DMS53 treated with DMSO at 0.1 percent for 48 hours (cell line): Measurements from ENCODE around the gene HSDL2.
"Not testable (repeated sequence)": the region's sequence is repeated elsewhere in the genome, so short reads cannot be mapped to it uniquely, and the experiment has no call there.

ENCODE experiments used
- DNase-seq: peaks from one replicate; lab custom pipeline; 2025; ENCODE audit not compliant: unreplicated experiment; lab: John Stamatoyannopoulos, UW

Gene HSDL2

GRCh38 chr9:112365257-112365656 is 14.7 kb upstream of the HSDL2 start:
- DNase-seq = not testable (repeated sequence)

DNA sequence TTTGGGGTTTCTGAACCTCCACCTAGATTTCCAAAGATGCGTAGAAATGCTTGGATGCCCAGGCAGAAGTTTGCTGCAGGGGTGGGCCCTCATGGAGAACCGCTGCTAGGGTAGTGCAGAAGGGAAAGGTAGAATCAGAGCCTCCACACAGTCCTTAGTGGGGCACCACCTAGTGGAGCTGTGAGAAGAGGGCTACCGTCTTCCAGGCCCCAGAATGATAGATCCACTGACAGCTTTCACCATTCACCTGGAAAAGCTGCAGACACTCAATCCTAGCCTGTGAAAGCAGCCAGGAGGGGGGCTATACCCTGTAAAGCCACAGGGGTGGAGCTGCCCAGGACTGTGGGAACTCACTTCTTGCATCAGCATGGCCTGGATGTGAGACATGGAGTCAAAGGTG is 13.3 kb upstream of the HSDL2 start:
- DNase-seq = no peak

DNA sequence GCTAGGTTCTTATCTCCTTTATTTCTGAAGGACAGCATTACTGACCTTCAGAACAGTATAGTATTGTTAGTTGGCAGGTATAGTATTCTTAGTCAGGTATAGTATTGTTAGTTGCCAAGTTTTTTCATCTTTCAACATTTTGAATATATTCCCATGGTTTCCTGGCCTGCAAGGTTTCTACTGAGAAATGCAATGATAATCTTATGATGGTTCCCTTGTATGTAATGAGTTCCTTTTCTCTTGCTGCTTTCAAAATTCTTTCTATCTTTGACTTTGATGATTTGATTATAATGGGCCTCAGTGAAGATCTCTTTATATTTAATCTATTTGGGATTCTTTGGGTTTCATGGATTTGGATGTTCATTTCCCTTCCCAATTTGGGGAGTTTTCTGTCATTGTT is 12.4 kb upstream of the HSDL2 start:
- DNase-seq = no peak

GRCh38 chr9:112369817-112370216 is 10.1 kb upstream of the HSDL2 start:
- DNase-seq = no peak

- no peak for DNase-seq
Observed at GRCh38 chr9:112371060-112371459, 8.8 kb upstream of the HSDL2 start.

DNA sequence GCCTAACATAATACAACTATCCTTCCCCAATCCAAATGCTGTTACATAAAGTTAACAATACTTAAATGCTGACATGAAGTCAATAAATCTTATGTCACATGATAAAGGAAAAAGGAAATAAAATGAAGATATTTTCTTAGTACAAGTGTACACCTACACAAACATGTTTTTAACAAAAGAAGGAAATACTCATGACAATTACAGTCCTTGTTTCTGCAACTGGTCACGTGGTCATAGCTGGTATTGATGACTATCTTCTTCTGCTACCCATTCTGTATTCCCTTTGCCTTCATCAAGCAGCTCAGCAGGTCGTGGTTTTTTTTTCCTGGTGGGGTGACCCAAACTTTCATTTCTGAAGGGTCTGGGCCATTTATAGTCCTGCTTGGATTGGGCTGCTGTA is 6.2 kb upstream of the HSDL2 start:
- not testable (repeated sequence) for DNase-seq

- not testable (repeated sequence) for DNase-seq
Observed at GRCh38 chr9:112374232-112374631, 5.7 kb upstream of the HSDL2 start.

DNA sequence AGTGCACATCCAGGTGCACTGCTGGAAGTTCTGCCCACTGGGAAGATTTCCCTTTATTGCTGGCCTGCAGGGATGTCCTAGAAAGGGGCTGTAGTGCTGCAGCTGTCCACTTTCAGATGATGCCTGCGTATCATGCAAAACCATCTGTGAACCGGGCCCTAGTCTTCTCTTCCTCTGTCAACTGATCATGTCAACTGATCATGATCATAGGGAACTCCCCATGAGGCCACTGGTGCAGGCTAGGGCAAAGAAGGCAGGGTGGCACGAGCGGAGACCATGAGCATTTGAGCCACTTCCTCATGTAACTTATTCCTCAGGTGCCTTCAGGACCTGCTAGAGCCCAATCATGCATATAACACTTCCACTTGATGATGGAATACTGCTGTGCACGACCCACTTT is 4.5 kb upstream of the HSDL2 start:
- no peak for DNase-seq

GRCh38 chr9:112377087-112377486 is 2.8 kb upstream of the HSDL2 start:
- DNase-seq = no peak

DNA sequence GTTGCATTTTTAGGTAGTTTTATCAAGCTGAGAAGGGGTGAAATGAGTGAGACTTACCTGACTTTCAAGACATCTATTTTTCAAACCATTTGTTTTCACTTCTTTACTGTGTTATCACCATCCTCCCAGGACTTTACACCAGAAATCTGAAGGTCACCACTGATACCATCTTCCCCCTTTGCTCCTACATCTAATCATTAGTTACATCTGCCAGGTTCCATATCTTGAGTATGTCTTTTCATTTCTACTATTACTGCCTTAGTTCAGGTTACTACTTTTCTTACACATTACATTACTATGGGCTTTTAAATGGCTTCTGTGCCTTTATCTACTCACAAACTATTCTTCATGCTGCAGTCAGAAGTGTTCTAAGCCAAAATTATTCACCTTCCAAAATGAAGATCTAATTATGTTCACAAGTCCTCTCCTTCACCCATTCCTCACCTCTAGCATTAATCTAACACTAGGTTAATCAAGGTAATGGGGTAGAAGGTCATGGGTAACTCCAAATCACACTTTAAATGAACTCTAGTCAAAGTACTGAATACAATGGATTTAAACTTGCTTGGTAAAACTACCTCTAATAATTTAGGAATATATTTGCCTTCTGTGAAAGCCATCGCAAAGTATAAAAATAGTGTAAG is 2.1 kb upstream of the HSDL2 start:
- DNase-seq = no peak

GRCh38 chr9:112378328-112379176 is 1.4 kb upstream of the HSDL2 start:
- peak; percentile 18 for DNase-seq

DNA sequence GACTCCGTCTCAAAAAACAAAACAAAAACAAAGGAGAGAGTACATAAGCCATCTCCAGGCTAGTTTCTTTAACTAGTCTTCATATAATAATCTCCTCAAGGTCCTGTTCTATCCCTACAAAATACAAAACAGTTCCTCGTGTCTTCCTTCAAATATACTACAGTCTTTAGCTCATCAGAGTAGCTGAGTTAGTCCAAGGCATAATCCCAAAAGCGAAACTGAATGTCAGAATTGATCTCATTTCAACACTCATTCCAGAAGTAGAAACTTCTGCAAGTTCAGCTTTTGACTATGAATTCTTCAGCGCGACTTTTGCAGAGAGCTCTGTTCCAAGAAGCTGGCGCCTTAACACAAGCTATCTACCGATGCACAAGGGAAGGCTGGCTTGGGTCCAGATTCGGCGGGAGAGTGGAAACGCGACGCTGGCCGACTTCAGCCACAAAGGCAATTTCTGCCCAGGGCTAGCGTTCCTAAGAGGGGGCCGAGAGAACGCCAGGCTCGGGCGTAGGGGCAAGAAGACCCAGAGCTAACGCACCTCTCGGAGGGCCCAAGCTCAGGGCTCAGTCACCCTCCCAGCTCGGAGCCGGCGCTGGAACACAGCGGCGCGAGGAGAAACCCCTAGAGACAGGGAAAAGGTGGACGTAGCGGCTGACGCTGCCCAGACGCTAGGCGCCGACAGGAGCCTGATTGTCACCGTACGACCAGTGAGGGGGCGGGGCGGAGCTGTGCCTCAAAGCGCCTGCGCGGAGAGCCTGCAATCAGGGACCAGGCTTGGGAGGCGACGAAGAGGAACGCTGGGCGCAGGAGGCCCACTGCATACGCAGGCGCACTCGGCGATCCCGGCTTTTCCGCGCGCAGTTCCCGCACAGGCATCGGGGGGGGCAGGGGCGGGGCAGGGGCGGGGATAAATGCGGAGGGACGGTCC is 469 bp upstream of the HSDL2 start:
- DNase-seq = peak; percentile 85

DNA sequence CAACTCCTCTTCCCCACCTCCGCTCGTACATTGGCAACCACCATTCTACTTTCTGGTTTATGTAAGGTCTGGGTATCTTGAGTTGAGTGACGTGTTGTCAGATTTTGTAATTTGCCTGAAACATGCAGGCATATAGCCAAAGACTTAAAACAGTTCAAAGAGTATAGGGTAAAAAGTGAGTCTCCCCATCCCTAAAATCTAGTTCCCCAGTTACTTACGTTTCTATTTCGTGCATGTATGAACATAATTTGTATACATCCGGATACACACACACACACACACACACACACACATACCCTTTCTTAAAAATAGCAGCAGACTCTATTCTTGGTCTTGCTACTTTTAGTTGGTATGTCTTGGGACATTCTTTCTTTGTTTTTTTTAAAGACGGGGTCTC is 915 bp downstream of the HSDL2 start:
- no peak for DNase-seq

- no peak for DNase-seq
Observed at GRCh38 chr9:112382066-112382465, 2.2 kb downstream of the HSDL2 start.

DNA sequence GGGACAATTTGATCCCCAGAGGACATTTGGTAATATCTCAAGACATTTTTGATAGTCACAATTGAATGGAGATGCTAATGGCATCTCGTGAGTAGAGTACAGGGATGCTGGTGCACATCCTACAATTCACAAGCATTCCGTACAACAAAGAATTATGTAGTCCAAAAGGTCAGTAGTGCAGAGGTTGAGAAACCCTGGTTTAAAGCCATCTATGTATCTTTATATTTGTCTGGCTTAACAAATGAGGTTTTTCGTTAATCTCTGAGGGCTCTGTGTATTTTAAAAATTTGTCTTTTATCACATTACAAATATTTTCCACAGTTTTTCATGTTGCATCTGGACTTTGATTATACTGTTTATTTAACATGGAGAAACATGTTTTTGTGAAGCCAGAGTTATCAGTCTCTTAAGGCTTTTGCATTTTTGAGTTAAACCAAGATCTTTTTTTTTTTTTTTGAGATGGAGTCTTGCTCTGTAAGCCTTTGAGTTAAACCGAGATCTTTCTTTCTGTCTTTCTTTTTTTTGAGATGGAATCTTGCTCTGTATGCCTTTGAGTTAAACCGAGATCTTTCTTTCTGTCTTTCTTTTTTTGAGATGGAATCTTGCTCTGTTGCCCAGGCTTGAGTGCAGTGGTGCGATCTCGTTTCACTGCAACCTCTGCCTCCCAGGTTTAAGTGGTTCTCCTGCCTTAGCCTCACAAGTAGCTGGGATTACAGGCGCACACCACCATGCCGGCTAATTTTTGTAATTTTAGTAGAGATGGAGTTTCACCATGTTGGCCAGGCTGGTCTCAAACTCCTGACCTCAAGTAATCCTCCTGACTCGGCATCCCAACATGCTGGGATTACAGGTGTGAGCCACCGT is 2.8 kb downstream of the HSDL2 start:
- no peak for DNase-seq

DNA sequence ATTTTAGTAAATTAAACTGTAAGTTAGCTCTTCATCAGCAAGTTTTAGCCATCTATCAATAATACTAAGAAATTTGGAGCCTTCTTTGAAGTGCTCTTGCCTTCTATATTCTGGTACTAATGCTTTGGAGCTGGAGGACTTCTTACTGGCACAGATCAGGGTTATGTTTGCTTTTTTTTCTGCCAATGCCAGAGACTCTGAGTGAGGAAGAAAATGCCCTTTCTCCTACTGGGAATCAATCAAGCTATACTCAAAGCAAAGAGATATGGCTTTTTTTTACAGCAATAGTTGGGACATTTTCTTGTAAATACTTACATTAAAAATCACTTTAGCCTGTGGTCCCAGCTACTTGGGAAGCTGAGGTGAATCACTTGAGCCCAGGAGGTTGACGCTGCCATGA is 4.3 kb downstream of the HSDL2 start:
- DNase-seq = no peak

DNA sequence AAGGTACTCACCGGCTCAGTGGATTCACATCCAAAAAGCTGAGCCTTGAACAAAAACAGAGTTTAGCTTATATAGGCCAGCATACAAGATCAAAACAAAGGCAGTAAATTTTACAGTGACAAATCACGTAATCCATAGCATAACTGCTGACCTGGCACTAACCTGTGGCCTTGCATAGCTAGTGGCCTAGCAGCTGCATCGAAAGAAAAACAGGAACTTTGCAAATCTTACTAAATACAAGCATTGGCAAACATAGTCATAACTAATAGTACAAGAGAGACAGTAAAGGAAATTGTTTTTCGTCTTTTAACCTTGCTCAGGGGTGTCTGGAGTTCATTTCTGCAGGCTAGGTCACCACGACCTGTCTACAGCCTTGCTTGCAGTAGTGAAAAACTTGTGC is 4.8 kb downstream of the HSDL2 start:
- no peak for DNase-seq

DNA sequence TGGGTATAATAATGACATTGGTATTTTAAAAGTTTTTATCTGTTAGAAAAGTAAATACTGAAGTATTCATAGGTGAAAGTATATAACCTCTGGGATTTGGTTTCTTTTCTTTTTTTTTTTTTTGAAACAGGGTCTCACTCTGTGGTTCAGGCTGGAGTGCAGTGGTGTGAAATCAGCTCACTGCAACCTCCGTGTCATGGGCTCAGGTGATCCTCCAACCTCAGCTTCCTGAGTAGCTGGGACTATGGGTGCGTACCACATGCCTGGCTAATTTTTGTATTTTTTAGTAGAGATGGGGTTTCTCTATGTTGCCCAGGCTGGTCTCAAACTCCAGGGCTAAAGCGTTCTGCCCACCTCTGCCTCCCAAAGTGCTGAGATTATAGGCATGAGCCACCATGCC is 7.2 kb downstream of the HSDL2 start:
- DNase-seq = no peak

- DNase-seq = not testable (repeated sequence)
Observed at GRCh38 chr9:112389897-112390296, 10.0 kb downstream of the HSDL2 start.

GRCh38 chr9:112391936-112392560 is 12.1 kb downstream of the HSDL2 start:
- DNase-seq = not testable (repeated sequence)
